Osteocyte (in vitro differentiated cells): ENCODE data around the gene FGF14. TPM values are rescaled to one million over a fixed set of nuclear protein-coding genes. Genes with fewer than 3 reads are reported as not detected.

ENCODE experiments used
- DNase-seq: peaks from one replicate; pipeline ENCODE4 v3.0.0; 2021; ENCODE audit warnings: mixed read lengths; ENCODE audit not compliant: unreplicated experiment; ENCODE audit errors: extremely low spot score
- H3K27ac Mint-ChIP-seq: one replicate; pipeline ENCODE4 v1.8.0; 2021; ENCODE audit warnings: mild to moderate bottlenecking, mixed read lengths; ENCODE audit not compliant: unreplicated experiment
- H3K27me3 Mint-ChIP-seq: one replicate; pipeline ENCODE4 v1.8.0; 2021; ENCODE audit warnings: mixed read lengths; ENCODE audit not compliant: unreplicated experiment
- H3K36me3 Mint-ChIP-seq: one replicate; pipeline ENCODE4 v1.8.0; 2021; ENCODE audit warnings: mixed read lengths; ENCODE audit not compliant: unreplicated experiment
- H3K4me1 Mint-ChIP-seq: one replicate; pipeline ENCODE4 v1.8.0; 2021; ENCODE audit warnings: mixed read lengths; ENCODE audit not compliant: unreplicated experiment
- H3K4me3 Mint-ChIP-seq: one replicate; pipeline ENCODE4 v1.8.0; 2021; ENCODE audit warnings: mild to moderate bottlenecking, moderate library complexity, mixed read lengths; ENCODE audit not compliant: unreplicated experiment
- H3K9me3 Mint-ChIP-seq: one replicate; pipeline ENCODE4 v1.8.0; 2021; ENCODE audit warnings: mixed read lengths; ENCODE audit not compliant: unreplicated experiment
- CTCF ChIP-seq: fragments of 200-600 bp; sonication (generic); IDR thresholded peaks from 2 replicates; pipeline ENCODE4 v1.5.0; 2021; ENCODE audit warnings: antibody characterized with exemption, mild to moderate bottlenecking, moderate library complexity
- total RNA-seq: library from RNA; stranded (reverse); gene quantifications from 2 replicates; pipeline ENCODE4 v1.2.1, GENCODE V29; 2021

The FGF14 gene
- total RNA-seq, 1 donor from 2014 or later, result 0.24 TPM

DNA sequence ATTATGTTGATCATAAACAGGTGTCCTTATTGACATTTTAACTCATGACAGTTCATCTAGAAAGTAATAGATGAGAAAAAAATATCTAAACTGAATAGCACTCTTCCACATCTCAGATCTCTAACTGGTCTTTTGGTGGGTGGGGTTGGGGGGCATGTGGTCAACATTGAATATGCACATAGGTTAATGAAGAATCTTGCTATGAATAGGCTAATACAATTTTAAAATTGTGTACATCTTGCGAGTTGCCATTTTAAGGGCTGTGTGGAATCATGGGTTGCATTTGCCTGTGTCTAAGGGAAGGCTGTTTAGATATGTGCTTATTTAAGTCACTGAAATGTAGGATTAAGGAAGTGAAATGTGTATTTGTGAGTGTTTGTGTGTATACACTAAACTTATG is 603.4 kb downstream of the FGF14 start:
- Mint-ChIP-seq H3K27ac (no peak overlapping the region), H3K4me3 (no peak overlapping the region), H3K27me3 (peaks cover 61% of the 10 kb centered on the region), H3K36me3 (no peaks in the 10 kb centered on the region), H3K9me3 (no peaks in the 10 kb centered on the region), H3K4me1 (no peaks in the 10 kb centered on the region)
- no peak for TF ChIP-seq CTCF
- no peak for DNase-seq

DNA sequence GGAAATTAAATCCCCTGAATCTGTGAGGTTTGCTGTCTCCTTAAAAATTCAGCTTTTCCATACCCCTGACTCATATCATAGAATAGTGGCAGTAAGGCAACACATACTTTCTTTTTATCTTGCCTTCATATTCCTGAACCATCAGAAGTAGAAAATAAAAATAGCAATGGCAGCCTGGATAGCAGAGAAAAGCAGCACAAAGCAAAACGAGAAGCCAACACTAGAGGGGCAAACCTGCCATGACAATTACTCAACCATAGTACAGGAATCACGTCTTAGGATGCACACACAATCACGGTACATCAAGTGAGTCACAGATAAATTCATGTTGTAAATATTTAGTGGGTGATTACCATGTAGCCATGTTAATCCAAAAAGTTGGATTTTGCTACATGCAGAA is 606.4 kb downstream of the FGF14 start:
- H3K4me1 Mint-ChIP-seq, result no peaks in the 10 kb centered on the region
- no peaks in the 10 kb centered on the region for H3K36me3 Mint-ChIP-seq
- DNase-seq, result no peak
- no peak overlapping the region for H3K27ac Mint-ChIP-seq
- no peak for TF ChIP-seq CTCF
- H3K27me3 Mint-ChIP-seq, result peaks cover 42% of the 10 kb centered on the region
- H3K4me3 Mint-ChIP-seq, result no peak overlapping the region
- H3K9me3 Mint-ChIP-seq, result no peaks in the 10 kb centered on the region

DNA sequence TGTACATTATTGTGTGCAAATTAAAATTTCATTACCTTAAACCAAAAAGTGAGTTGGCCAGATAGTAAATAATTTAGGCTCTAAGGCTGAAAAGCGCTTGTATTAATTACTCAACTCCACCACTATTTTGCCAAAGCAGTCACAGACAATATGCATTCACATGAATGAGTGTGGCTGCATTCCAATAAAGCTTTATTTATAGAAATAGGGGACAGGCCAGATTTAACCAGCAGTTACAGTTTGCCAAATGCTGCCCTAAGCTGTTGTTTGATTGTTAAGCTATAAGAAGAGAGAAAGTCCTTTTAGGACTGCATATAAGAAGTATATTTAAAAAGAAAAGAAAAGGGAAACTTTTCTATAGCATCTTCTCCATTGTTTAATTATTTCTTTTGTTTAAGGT is 606.8 kb downstream of the FGF14 start:
- no peak for DNase-seq
- no peak overlapping the region for H3K4me3 Mint-ChIP-seq
- H3K27ac Mint-ChIP-seq, result no peak overlapping the region
- TF ChIP-seq CTCF, result no peak
- H3K27me3 Mint-ChIP-seq, result peaks cover 45% of the 10 kb centered on the region
- H3K4me1 Mint-ChIP-seq, result no peaks in the 10 kb centered on the region
- no peaks in the 10 kb centered on the region for H3K36me3 Mint-ChIP-seq
- H3K9me3 Mint-ChIP-seq, result no peaks in the 10 kb centered on the region

DNA sequence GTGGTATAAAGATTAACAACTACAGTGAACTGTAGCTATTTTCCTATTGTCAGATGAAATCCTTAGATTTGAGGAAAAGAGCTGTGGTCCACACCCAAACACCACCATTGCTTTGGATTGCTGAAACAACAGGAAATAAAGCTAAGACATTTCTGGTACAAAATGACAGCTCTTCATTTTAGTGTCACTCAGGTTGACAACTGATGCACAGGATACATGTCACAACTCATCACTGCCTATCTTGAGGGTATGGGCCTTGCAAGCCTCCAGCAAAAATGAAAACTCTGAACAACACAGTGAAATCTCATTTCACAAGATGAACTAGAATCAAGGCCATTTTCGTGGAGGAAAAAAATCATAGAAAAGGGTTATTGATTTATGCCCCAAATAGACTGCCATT is 609.7 kb downstream of the FGF14 start:
- peaks cover 46% of the 10 kb centered on the region for H3K27me3 Mint-ChIP-seq
- H3K4me1 Mint-ChIP-seq, result no peaks in the 10 kb centered on the region
- H3K36me3 Mint-ChIP-seq, result no peaks in the 10 kb centered on the region
- no peak overlapping the region for H3K4me3 Mint-ChIP-seq
- TF ChIP-seq CTCF, result no peak
- no peaks in the 10 kb centered on the region for H3K9me3 Mint-ChIP-seq
- no peak overlapping the region for H3K27ac Mint-ChIP-seq
- DNase-seq, result no peak

GRCh38 chr13:101785858-101786257 is 616.0 kb downstream of the FGF14 start:
- H3K27me3 Mint-ChIP-seq, result peaks cover 76% of the 10 kb centered on the region
- no peaks in the 10 kb centered on the region for H3K9me3 Mint-ChIP-seq
- no peak for DNase-seq
- TF ChIP-seq CTCF, result peak; percentile 62
- peaks cover 4% of the 10 kb centered on the region for H3K36me3 Mint-ChIP-seq
- H3K4me1 Mint-ChIP-seq, result no peaks in the 10 kb centered on the region
- no peak overlapping the region for H3K27ac Mint-ChIP-seq
- no peak overlapping the region for H3K4me3 Mint-ChIP-seq
